Measurements from ENCODE around the gene MSRB3.

DNA sequence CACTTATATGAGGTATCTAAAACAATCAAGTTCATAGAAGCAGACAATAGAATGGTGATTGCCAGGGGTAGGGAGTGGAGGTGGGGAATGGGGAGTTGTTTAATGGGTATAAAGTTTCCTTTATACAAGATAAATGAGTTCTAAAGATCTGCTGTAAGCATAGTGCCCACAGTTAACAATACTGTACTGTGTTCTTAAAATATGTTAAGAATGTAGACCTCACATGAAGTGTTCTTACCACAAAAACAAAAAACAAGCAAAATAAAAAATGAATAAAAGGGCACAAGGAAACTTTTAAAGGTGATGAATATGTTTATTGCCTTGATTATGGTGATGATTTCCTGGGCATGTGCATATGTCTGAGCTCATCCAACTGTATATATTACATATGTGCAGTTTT, 211.8 kb downstream of the MSRB3 start:
- TF ChIP-seq, protein P1, sequence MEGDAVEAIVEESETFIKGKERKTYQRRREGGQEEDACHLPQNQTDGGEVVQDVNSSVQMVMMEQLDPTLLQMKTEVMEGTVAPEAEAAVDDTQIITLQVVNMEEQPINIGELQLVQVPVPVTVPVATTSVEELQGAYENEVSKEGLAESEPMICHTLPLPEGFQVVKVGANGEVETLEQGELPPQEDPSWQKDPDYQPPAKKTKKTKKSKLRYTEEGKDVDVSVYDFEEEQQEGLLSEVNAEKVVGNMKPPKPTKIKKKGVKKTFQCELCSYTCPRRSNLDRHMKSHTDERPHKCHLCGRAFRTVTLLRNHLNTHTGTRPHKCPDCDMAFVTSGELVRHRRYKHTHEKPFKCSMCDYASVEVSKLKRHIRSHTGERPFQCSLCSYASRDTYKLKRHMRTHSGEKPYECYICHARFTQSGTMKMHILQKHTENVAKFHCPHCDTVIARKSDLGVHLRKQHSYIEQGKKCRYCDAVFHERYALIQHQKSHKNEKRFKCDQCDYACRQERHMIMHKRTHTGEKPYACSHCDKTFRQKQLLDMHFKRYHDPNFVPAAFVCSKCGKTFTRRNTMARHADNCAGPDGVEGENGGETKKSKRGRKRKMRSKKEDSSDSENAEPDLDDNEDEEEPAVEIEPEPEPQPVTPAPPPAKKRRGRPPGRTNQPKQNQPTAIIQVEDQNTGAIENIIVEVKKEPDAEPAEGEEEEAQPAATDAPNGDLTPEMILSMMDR (conservative IDR thresholded peaks at IDR 0.05; ENCODE audit: low read length): no peak
- TF ChIP-seq EZH2phosphoT487 (IDR thresholded peaks at IDR 0.05; ENCODE audit: borderline replicate concordance): no peak
